GM10248 (cell line): ENCODE data around the gene ANKRD45.

Experiments used
- CTCF ChIA-PET: fragments of 300-600 bp; sonication (Branson Sonifier 250); formaldehyde crosslinking; extraction: SDS; loops from one replicate; lab custom pipeline; 2021; ENCODE audit warnings: antibody characterized with exemption; lab: Yijun Ruan, JAX
- POLR2A ChIA-PET: fragments of 350-650 bp; sonication (Branson Sonifier 250); formaldehyde crosslinking; extraction: SDS; loops from one replicate; lab custom pipeline; 2020; ENCODE audit warnings: antibody characterized with exemption; lab: Yijun Ruan, JAX
- DNase-seq: peaks from one replicate; pipeline ENCODE4 v3.0.0; 2012; ENCODE audit errors: extremely low spot score
- CTCF ChIP-seq: IDR thresholded peaks from 2 replicates; pipeline ENCODE4 v1.5.1; 2012; ENCODE audit warnings: mild to moderate bottlenecking, low read depth; ENCODE audit errors: extremely low read depth, missing control alignments, control extremely low read depth

The ANKRD45 gene

DNA sequence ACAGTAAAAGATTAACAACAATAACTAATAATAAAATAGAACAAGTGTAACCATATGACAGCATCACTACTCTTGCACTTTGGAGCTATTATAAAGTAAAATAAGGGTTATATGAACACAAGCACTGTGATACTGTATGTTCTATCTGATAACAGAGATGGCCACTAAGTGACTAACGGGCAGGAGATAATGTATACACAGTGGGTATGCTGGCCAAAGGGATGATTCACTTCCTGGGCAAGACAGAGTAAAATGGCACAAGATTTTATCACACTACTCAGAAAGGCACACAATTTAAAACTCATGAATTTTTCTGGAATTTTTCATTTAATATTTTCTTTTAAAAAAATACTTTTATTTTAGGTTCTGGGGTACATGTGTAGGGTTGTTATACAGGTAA lies 79.1 kb downstream of the ANKRD45 start:
- CTCF ChIA-PET: no interaction called here
- POLR2A ChIA-PET: no interaction called here
- DNase-seq: no peak
- no peak for TF ChIP-seq CTCF

- TF ChIP-seq CTCF: no peak
- ChIA-PET POLR2A (no interaction called here), CTCF (interaction anchor here (0.9 to 1.8 kb wide), 7 partner anchors 10 to 151 kb away, joined by 3 to 6 read pairs (median 4); no protein-coding TSS in a partner anchor)
- DNase-seq: no peak
These were observed 88.1 kb downstream of the ANKRD45 start for GRCh38 chr1:173581383-173582079.

DNA sequence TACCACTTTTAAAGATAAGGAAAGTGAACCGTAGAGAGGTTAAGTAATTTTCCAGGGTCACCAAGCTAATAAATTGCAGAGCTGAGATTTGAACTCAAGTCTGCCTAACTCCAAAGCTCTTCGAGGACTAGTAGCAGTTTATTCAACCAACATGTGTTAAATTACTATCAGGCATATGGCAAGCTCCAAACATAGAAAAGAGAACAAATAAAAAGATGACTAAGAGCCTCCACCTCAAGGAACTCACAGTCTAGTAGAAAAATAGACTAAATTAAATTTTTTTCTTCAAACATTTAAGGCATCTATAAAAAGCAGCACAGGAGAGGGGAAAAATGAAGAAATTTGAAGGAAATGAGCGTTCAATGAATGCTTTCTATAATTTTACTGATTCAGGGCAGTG lies 89.0 kb downstream of the ANKRD45 start:
- TF ChIP-seq CTCF: no peak
- CTCF ChIA-PET: interaction anchor here (0.9 to 1.8 kb wide), 3 partner anchors 11 to 325 kb away, joined by 4 to 5 read pairs (median 4); no protein-coding TSS in a partner anchor
- POLR2A ChIA-PET: no interaction called here
- no peak for DNase-seq

GRCh38 chr1:173580071-173580470 lies 89.6 kb downstream of the ANKRD45 start:
- DNase-seq: no peak
- ChIA-PET CTCF (interaction anchor here (1.4 kb wide), 1 partner anchor 325 kb away, joined by 4 read pairs; no protein-coding TSS in a partner anchor), POLR2A (no interaction called here)
- no peak for TF ChIP-seq CTCF

DNA sequence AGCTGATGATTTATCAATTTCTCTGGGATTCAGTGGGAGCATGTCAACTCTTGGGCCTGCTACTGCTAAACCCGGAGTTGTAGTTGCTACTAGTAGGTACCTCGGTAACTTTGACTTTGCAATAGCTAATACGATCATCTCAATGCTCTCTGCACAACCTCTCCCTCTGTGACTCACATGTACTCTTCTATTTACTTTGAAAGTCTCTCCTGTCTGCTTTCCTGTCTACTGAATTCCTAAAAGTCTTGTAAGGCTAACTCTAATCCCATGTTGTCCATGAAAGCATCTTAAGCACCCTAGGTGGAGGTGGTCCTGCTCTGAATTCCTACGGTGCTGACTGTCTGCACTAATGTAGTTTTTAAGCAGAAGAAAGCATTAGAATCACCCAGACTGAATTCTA lies 96.1 kb downstream of the ANKRD45 start:
- ChIA-PET CTCF (no interaction called here), POLR2A (no interaction called here)
- no peak for DNase-seq
- no peak for TF ChIP-seq CTCF

DNA sequence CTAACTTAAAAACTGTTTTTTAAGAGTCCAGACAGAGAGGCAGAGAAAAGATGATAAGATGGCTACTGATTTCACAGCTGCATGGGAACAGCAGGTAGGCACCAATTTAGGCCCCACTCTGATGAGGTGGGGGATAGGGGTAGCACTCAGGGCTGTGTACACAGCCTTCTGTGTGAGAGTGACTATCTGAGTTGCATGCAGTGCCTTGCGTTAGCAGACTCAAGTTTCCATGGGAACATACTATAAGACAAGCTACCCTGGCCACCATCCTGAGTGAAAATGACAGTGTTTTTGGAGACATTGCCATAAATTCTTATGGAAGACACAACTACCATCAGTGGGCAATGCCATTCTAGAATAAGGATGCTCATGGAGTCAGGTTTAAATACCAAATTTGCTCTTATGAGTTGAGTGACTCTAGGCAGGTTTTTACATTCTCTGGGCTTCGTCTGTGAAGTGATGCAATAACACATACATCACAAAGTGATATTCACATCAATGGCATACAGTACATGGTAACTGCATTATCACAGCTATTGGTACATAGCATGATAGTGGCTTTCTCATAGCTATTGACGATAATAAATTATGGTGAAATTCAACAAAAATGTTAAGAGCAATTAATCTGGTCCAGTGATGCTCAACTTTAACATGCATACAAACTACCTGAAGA lies 97.3 kb downstream of the ANKRD45 start:
- DNase-seq: no peak
- POLR2A ChIA-PET: no interaction called here
- CTCF ChIA-PET: interaction anchor here (1.1 to 2.6 kb wide), 2 partner anchors 11 to 80 kb away, joined by 3 to 11 read pairs; no protein-coding TSS in a partner anchor
- no peak for TF ChIP-seq CTCF
